Fibroblast of lung (primary cell): Measurements from ENCODE around the gene HMSD. TPM values are rescaled to one million over a fixed set of nuclear protein-coding genes. Genes with fewer than 3 reads are reported as not detected.
"Not testable (repeated sequence)": the region's sequence is repeated elsewhere in the genome, so short reads cannot be mapped to it uniquely, and the experiment has no call there.

Source experiments
- DNase-seq, 2 donors: peaks; one replicate each; pipeline versions ENCODE4 v3.0.0 to v3.0.0-alpha.2; 2010; ENCODE audit warnings: low read depth in 2 of 2
- H2AFZ ChIP-seq: 2 replicates; pipeline ENCODE4 v1.5.1; 2012; ENCODE audit warnings: low read length, control low read depth, inconsistent platforms
- H3K27ac ChIP-seq: 2 replicates; pipeline ENCODE4 v1.5.1; 2011; ENCODE audit warnings: low read length, control low read depth; ENCODE audit not compliant: insufficient read depth
- H3K27me3 ChIP-seq: 2 replicates; pipeline ENCODE4 v1.5.1; 2011; ENCODE audit warnings: mild to moderate bottlenecking, low read length; ENCODE audit not compliant: control insufficient read depth, insufficient read depth
- H3K36me3 ChIP-seq: 2 replicates; pipeline ENCODE4 v1.5.1; 2011; ENCODE audit warnings: low read length; ENCODE audit not compliant: control insufficient read depth, insufficient read depth
- H3K4me1 ChIP-seq: 2 replicates; pipeline ENCODE4 v1.5.1; 2011; ENCODE audit warnings: low read length; ENCODE audit not compliant: control insufficient read depth, insufficient read depth; ENCODE audit errors: extremely low read depth
- H3K4me2 ChIP-seq: 2 replicates; pipeline ENCODE4 v1.5.1; 2011; ENCODE audit warnings: low read length, control low read depth; ENCODE audit not compliant: insufficient read depth; ENCODE audit errors: extremely low read depth
- H3K4me3 ChIP-seq, 4 experiments: fragments of 200-600 bp in 1 of 4; sonication (generic) in 1 of 4; replicated peaks in 1 of 4; 2 replicates each; pipeline ENCODE4 v1.5.1; 2011 to 2016; ENCODE audit warnings: low read length in 4 of 4, low read depth in 3 of 4, mild to moderate bottlenecking in 3 of 4, control low read depth in 2 of 4, inconsistent platforms in 1 of 4, mixed read lengths in 1 of 4; ENCODE audit not compliant: insufficient read depth in 1 of 4; ENCODE audit errors: control extremely low read depth in 1 of 4
- H3K79me2 ChIP-seq: 2 replicates; pipeline ENCODE4 v1.5.1; 2012; ENCODE audit warnings: mild to moderate bottlenecking, low read length, inconsistent platforms; ENCODE audit not compliant: control insufficient read depth, insufficient read depth
- H3K9ac ChIP-seq: 2 replicates; pipeline ENCODE4 v1.5.1; 2011; ENCODE audit warnings: mild to moderate bottlenecking, low read length, control low read depth; ENCODE audit not compliant: insufficient read depth
- H3K9me3 ChIP-seq: 2 replicates; pipeline ENCODE4 v1.5.1; 2012; ENCODE audit warnings: low read depth, low read length; ENCODE audit not compliant: control insufficient read depth, insufficient read depth
- H4K20me1 ChIP-seq: 2 replicates; pipeline ENCODE4 v1.5.1; 2011; ENCODE audit warnings: low read length; ENCODE audit not compliant: control insufficient read depth, insufficient read depth; ENCODE audit errors: extremely low read depth
- EZH2 ChIP-seq: IDR thresholded peaks from 2 replicates; pipeline ENCODE4 v1.5.1; 2012; ENCODE audit warnings: low read length, control low read depth, mild to moderate bottlenecking; ENCODE audit errors: missing control alignments
- polyA plus RNA-seq, 2 donors: library from polyadenylated mRNA; depleted of rRNA in 1 of 2; stranded (reverse) in 1 of 2; unstranded in 1 of 2; fragments of >200 nt; gene quantifications; 2 replicates each; pipeline ENCODE4 v1.2.1, GENCODE V29; 2011 to 2012; ENCODE audit warnings: missing spikeins in 1 of 2
- total RNA-seq: library from RNA; depleted of rRNA; stranded (reverse); fragments of >200 nt; gene quantifications from 2 replicates; pipeline ENCODE4 v1.2.1, GENCODE V29; 2014
- TF ChIP-seq, protein P1 (sequence below), 2 donors: IDR thresholded peaks in 1 of 2; conservative IDR thresholded peaks in 1 of 2; 1 replicate in 1 of 2; 2 replicates in 1 of 2; pipeline ENCODE4 v1.5.1; 2011 to 2012; ENCODE audit warnings: low read length in 2 of 2, control low read depth in 1 of 2, inconsistent platforms in 1 of 2, low read depth in 1 of 2, mild to moderate bottlenecking in 1 of 2

Gene HMSD
- total and polyA plus RNA-seq, 2 donors (not counting 1 experiment from before 2014, with no cell fraction given): 0.83 to 4.3 TPM

DNA sequence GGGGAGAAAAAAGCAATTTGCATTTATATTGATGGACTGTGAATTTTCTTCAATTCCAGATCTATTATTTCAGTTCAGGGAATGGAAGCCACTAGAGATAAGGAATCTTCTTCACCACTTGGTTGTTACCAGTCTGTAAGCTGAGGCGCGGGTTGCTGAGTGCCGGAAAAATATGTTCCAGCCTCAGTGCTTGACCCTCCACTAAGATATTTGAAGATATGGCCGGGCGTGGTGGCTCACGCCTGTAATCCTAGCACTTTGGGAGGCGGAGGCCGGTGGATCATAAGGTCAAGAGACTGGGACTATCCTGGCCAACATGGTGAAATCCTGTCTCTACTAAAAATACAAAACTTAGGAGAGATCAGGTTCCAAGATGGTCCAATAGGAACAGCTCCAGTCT is 9.1 kb upstream of the HMSD start:
- H3K4me3 ChIP-seq: no peak overlapping the region
- no peak overlapping the region for H3K4me2 ChIP-seq
- no peaks in the 10 kb centered on the region for H3K4me1 ChIP-seq
- H3K36me3 ChIP-seq: no peaks in the 10 kb centered on the region
- H3K9me3 ChIP-seq: no peaks in the 10 kb centered on the region
- H3K9ac ChIP-seq: no peak overlapping the region
- peaks cover 3% of the 10 kb centered on the region for H3K27me3 ChIP-seq
- H4K20me1 ChIP-seq: no peaks in the 10 kb centered on the region
- H2AFZ ChIP-seq: no peak overlapping the region
- no peaks in the 10 kb centered on the region for H3K79me2 ChIP-seq
- DNase-seq: no peak
- TF ChIP-seq, protein P1, sequence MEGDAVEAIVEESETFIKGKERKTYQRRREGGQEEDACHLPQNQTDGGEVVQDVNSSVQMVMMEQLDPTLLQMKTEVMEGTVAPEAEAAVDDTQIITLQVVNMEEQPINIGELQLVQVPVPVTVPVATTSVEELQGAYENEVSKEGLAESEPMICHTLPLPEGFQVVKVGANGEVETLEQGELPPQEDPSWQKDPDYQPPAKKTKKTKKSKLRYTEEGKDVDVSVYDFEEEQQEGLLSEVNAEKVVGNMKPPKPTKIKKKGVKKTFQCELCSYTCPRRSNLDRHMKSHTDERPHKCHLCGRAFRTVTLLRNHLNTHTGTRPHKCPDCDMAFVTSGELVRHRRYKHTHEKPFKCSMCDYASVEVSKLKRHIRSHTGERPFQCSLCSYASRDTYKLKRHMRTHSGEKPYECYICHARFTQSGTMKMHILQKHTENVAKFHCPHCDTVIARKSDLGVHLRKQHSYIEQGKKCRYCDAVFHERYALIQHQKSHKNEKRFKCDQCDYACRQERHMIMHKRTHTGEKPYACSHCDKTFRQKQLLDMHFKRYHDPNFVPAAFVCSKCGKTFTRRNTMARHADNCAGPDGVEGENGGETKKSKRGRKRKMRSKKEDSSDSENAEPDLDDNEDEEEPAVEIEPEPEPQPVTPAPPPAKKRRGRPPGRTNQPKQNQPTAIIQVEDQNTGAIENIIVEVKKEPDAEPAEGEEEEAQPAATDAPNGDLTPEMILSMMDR (conservative IDR thresholded peaks at IDR 0.05 in 1 of 2, IDR thresholded peaks at IDR 0.05 in 1 of 2; ENCODE audit: low read depth in 1 of 2, low read length in 2 of 2): no peak
- TF ChIP-seq EZH2: no peak
- no peak overlapping the region for H3K27ac ChIP-seq

DNA sequence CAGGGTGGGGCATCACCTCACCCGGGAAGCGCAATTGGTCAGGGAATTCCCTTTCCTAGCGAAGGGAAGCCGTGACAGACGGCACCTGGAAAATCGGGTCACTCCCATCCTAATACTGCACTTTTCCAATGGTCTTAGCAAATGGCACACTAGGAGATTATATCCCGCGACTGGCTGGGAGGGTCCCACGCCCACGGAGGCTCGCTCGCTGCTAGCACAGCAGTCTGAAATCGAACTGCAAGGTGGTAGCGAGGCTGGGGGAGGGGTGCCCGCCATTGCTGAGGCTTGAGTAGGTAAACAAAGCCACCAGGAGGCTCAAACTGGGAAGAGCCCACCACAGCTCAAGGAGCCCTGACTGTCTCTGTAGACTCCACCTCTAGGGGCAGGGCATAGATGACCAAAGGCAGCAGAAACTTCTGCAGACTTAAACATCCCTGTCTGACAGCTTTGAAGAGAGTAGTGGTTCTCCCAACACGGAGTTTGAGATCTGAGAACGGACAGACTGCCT is 8.5 kb upstream of the HMSD start:
- DNase-seq, H3K9me3 ChIP-seq, H3K4me1 ChIP-seq, H3K9ac ChIP-seq, H3K36me3 ChIP-seq, H3K79me2 ChIP-seq, H3K27me3 ChIP-seq, H3K4me2 ChIP-seq, H3K27ac ChIP-seq, H3K4me3 ChIP-seq, H2AFZ ChIP-seq, H4K20me1 ChIP-seq: not testable (repeated sequence)

DNA sequence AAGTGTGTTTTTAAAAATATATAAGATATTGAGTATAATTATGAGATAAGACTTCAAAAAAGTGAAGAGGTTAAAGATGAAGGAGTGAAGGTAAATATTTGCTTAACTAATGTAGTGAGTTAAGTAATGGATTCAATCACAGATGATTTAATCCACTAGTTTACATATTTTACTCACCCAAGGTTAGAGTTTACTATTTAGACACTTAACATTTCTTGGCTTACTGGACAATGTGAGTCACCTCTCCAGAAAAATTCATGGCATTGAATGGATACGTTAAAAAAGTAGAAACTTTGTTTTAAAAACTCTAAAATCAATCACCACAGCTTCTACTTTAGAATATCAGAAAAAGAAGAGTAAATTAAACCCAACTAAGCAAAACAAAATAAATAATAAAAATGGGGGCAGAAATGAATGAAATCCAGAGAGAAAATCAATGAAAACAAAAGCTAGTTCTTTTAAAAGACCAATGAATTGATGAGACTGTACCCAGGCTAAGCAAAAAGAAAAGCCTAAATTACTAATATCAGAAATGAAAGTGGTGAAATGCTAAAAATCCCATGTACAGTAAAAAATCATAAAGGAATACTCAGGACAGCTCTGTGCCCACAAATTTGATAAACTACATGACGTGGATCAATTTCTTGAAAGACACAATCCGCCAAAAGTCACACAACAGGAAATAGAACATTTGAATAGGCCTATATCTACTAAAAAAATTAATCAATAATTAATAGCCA is 1.9 kb upstream of the HMSD start:
- Histone ChIP-seq H2AFZ (no peak overlapping the region), H3K36me3 (no peaks in the 10 kb centered on the region), H3K9me3 (no peaks in the 10 kb centered on the region), H3K4me3 (no peak overlapping the region), H3K4me2 (no peak overlapping the region), H3K79me2 (no peaks in the 10 kb centered on the region), H3K4me1 (no peaks in the 10 kb centered on the region), H3K27me3 (no peaks in the 10 kb centered on the region), H3K9ac (no peak overlapping the region), H4K20me1 (no peaks in the 10 kb centered on the region), H3K27ac (no peak overlapping the region)
- TF ChIP-seq, protein P1 (conservative IDR thresholded peaks at IDR 0.05 in 1 of 2, IDR thresholded peaks at IDR 0.05 in 1 of 2; ENCODE audit: low read depth in 1 of 2, low read length in 2 of 2): no peak
- TF ChIP-seq EZH2: no peak
- DNase-seq: no peak
